HEK293T (cell line): ENCODE results near the gene ANKRD17.

Experiments
- CTCF ChIA-PET: fragments of 350-600 bp; formaldehyde crosslinking; extraction: SDS; loops from one replicate; lab custom pipeline; 2021; ENCODE audit warnings: antibody characterized with exemption, inconsistent platforms; lab: Yijun Ruan, JAX
- POLR2A ChIA-PET: fragments of 350-600 bp; formaldehyde crosslinking; extraction: SDS; loops from one replicate; lab custom pipeline; 2020; ENCODE audit warnings: antibody characterized with exemption, inconsistent platforms; lab: Yijun Ruan, JAX
- DNase-seq: peaks from one replicate; pipeline ENCODE4 v3.0.0; 2012; ENCODE audit warnings: mixed read lengths; ENCODE audit errors: extremely low spot score
- ARNT ChIP-seq: fragments of 450-650 bp; IDR thresholded peaks from 2 replicates; pipeline ENCODE4 v1.6.1; 2017; ENCODE audit warnings: mild to moderate bottlenecking
- BHLHE40 ChIP-seq: fragments of 450-650 bp; IDR thresholded peaks from 2 replicates; pipeline ENCODE4 v1.6.1; 2016; ENCODE audit warnings: mild to moderate bottlenecking, moderate library complexity, borderline replicate concordance
- CTBP1 ChIP-seq: fragments of 450-650 bp; IDR thresholded peaks from 2 replicates; pipeline ENCODE4 v1.6.1; 2016; ENCODE audit warnings: borderline replicate concordance
- ELF4 ChIP-seq: fragments of 450-650 bp; IDR thresholded peaks from 2 replicates; pipeline ENCODE4 v1.6.1; 2017; ENCODE audit warnings: antibody characterized with exemption
- FOXA1 ChIP-seq: fragments of 450-650 bp; IDR thresholded peaks from 2 replicates; pipeline ENCODE4 v1.6.1; 2016; ENCODE audit warnings: mild to moderate bottlenecking
- FOXK2 ChIP-seq: fragments of 450-650 bp; IDR thresholded peaks from 2 replicates; pipeline ENCODE4 v1.6.1; 2016; ENCODE audit warnings: mild to moderate bottlenecking
- FOXM1 ChIP-seq: fragments of 450-650 bp; IDR thresholded peaks from 2 replicates; pipeline ENCODE4 v1.6.1; 2017; ENCODE audit warnings: mild to moderate bottlenecking, borderline replicate concordance
- HDGF ChIP-seq: fragments of 450-650 bp; IDR thresholded peaks from 2 replicates; pipeline ENCODE4 v1.6.1; 2017; ENCODE audit warnings: antibody characterized with exemption, borderline replicate concordance
- L3MBTL2 ChIP-seq: fragments of 450-650 bp; conservative IDR thresholded peaks from 2 replicates; pipeline ENCODE4 v1.6.1; 2016; ENCODE audit warnings: mild to moderate bottlenecking
- LEF1 ChIP-seq: fragments of 450-650 bp; IDR thresholded peaks from 2 replicates; pipeline ENCODE4 v1.6.1; 2017; ENCODE audit warnings: mild to moderate bottlenecking, borderline replicate concordance
- NFRKB ChIP-seq: fragments of 450-650 bp; IDR thresholded peaks from 2 replicates; pipeline ENCODE4 v1.6.1; 2016; ENCODE audit warnings: mild to moderate bottlenecking, moderate library complexity
- PKNOX1 ChIP-seq: fragments of 450-650 bp; IDR thresholded peaks from 2 replicates; pipeline ENCODE4 v1.6.1; 2016
- SP1 ChIP-seq: fragments of 450-650 bp; IDR thresholded peaks from 2 replicates; pipeline ENCODE4 v1.6.1; 2017
- SUZ12 ChIP-seq: fragments of 450-650 bp; IDR thresholded peaks from 2 replicates; pipeline ENCODE4 v1.6.1; 2016; ENCODE audit warnings: mild to moderate bottlenecking
- TARDBP ChIP-seq: fragments of 450-650 bp; IDR thresholded peaks from 2 replicates; pipeline ENCODE4 v1.6.1; 2016
- ZNF384 ChIP-seq: fragments of 450-650 bp; IDR thresholded peaks from 2 replicates; pipeline ENCODE4 v1.6.1; 2016

Gene ANKRD17

GRCh38 chr4:73028621-73029020 is 230.0 kb downstream of the ANKRD17 start:
- CTCF ChIA-PET = no interaction called here
- POLR2A ChIA-PET = no interaction called here
- no peak for DNase-seq
- TF ChIP-seq FOXM1 (no peak), NFRKB (no peak), ARNT (no peak), L3MBTL2 (no peak), FOXA1 (no peak), BHLHE40 (no peak), ZNF384 (no peak), ELF4 (no peak), PKNOX1 (no peak), HDGF (no peak), CTBP1 (no peak), SP1 (no peak), LEF1 (no peak), TARDBP (no peak), SUZ12 (no peak), FOXK2 (no peak)
